ENCODE measurements around the gene MAN2A2.

DNA sequence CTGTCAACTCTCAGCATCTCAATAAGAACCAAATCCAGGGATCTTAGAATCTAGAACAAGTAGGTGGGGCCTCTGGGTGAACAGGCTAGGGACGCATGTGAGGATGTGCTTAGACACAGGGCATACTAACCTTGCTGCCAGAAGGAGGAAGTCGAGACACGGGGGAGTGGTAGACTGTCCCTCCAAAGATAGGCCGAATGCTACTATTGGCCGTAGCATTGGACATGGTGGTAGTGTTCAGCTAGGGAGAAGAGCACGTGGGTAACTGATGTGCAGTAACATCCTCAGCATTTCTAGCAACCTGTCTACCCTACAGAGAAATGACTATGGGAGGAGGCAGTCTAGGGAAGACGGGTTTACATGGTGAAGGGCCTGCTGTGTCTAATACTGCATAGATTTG lies 67.2 kb downstream of the MAN2A2 start:
- TF ChIP-seq, protein P1, sequence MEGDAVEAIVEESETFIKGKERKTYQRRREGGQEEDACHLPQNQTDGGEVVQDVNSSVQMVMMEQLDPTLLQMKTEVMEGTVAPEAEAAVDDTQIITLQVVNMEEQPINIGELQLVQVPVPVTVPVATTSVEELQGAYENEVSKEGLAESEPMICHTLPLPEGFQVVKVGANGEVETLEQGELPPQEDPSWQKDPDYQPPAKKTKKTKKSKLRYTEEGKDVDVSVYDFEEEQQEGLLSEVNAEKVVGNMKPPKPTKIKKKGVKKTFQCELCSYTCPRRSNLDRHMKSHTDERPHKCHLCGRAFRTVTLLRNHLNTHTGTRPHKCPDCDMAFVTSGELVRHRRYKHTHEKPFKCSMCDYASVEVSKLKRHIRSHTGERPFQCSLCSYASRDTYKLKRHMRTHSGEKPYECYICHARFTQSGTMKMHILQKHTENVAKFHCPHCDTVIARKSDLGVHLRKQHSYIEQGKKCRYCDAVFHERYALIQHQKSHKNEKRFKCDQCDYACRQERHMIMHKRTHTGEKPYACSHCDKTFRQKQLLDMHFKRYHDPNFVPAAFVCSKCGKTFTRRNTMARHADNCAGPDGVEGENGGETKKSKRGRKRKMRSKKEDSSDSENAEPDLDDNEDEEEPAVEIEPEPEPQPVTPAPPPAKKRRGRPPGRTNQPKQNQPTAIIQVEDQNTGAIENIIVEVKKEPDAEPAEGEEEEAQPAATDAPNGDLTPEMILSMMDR (conservative IDR thresholded peaks at IDR 0.05; ENCODE audit: low read length), result no peak
- no peak for TF ChIP-seq EZH2phosphoT487 (IDR thresholded peaks at IDR 0.05; ENCODE audit: borderline replicate concordance, low read depth, low read length)

Data from OCI-LY7 (cell line).